SK-MEL-5 (cell line): ENCODE results near the gene PPP6R1. TPM values are rescaled to one million over a fixed set of nuclear protein-coding genes. Genes with fewer than 3 reads are reported as not detected.

Experiments used
- DNase-seq: peaks from one replicate; pipeline ENCODE4 v3.0.0-alpha.2; 2016; ENCODE audit warnings: low read depth, low spot score
- in situ Hi-C: cut with HindIII; loops from 2 replicates; pipeline ENCODE4 v1.10.0; 2016; ENCODE audit warnings: low sequenced_read_pairs, high pct_unique_total_duplicates, low pct_unique_long_range_greater_than_20kb
- total RNA-seq: library from RNA; depleted of rRNA; stranded (reverse); fragments of >200 nt; shearing (Covaris generic); gene quantifications from 2 replicates; pipeline ENCODE4 v1.2.3, GENCODE V29; 2014

Gene PPP6R1
- total RNA-seq, 1 experiment from 2014 or later: 33.7 TPM

DNA sequence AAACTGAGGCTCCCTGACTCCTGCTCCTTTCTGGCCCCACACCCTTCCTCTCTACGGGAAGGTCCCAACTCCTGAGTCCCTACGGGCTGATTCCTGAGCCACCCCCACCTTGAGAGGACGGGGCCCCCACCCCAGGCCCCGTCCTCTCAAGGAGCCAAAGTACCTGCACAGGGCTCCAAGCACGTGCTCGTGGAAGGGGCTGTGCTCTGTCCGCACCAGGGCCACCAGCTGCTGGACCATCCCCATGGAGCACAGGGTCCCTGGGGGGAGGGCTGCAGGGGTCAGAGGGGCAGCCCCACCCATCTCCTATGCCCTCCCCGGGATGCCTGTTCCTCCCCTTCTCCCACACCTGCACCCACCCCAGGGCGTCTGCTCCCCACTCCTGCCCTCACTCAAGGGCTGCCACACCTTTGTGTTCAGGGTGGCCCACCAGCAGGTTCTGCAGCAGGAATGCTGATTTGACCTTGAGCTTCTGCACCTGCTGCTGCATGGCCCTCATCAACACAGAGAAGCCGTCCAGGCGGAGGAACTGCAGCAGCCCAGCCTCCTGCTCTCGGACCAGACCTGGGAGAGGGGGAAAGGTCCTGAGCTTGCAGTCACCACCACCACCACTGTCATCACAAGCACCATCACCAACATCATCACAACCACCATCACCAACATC, 7.0 kb upstream of the PPP6R1 start:
- in situ Hi-C loops: no loop called here
- DNase-seq: no peak

DNA sequence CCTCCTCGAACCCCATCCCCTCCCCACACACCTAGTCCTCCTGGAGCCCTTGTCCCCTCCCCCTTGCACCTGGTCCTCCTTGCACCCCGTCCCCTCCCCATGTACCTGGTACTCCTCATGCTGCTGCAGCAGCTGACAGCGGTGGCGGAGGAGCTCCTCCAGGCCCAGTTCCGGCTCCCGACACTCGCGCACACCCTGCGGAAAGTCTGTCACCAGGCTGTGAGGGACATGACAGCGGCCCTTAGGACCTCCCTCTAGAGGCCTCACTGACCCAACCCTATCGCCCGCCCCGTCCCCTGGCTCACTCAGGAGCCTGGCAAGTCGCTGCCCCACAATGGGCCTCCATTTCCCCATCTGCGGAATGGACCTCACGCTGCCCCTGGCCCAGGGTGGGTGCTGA, 6.4 kb upstream of the PPP6R1 start:
- in situ Hi-C loops: no loop called here
- no peak for DNase-seq

DNA sequence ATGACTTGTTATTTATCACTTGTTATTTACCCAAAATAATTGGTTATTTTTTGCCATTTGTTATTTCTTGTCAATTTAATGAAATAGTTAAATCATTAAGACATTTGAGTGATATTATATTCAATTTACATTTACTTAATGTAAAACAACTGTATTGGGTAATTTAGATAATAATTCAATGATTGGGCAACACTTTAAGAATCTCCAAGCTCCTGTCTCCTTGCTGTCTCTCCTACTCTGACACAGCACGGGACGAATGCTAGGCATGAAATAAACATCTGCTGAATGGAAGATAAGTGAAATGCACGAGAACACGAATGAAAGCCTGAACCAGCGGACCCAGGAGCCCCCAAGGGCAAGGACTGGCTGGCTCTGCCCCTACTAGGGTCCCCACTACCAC, 5.7 kb upstream of the PPP6R1 start:
- no peak for DNase-seq
- in situ Hi-C loops: no loop called here

DNA sequence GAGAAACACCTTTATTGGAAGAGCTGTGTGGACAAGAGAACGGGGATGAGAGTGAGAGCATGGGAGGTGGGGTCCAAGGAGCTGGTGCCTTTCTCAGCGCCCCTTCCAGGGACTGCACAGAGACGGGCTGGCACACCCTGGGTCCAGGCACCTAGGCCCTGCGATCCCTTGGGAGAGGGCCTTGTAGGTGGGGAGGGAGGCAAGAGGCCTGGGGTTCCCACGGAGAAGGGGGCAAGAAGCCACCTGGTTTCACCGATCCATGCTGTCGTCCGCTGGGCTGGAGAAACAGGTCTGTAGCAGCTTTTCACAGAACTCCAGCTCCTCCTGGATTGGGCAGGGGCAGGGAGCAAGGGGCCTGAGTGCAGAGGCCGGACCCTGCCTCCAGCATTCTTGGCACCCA, 3.5 kb upstream of the PPP6R1 start:
- DNase-seq: no peak
- in situ Hi-C loops: no loop called here

DNA sequence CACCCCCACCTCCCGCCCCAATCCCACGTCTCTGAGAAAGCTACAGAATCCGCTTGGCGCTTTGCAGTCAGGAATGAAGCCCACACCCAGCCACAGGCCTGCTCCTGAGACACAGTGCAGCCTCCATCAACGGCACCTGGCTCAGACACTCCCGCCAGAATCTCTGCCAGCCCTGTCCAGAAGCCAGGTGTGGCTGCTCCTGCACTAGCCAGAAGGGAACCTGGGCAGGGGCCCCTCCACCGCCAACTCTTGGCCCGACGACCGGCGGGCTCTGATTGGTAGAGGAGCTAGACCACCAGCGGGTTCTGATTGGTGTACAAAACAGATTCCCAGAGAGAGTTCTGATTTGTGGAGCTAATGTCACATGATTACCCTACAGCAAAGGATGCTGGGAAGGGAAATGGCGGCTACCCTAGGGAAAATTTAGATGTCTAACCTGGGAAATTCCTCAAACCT, 2.9 kb upstream of the PPP6R1 start:
- DNase-seq: no peak
- in situ Hi-C loops: no loop called here

DNA sequence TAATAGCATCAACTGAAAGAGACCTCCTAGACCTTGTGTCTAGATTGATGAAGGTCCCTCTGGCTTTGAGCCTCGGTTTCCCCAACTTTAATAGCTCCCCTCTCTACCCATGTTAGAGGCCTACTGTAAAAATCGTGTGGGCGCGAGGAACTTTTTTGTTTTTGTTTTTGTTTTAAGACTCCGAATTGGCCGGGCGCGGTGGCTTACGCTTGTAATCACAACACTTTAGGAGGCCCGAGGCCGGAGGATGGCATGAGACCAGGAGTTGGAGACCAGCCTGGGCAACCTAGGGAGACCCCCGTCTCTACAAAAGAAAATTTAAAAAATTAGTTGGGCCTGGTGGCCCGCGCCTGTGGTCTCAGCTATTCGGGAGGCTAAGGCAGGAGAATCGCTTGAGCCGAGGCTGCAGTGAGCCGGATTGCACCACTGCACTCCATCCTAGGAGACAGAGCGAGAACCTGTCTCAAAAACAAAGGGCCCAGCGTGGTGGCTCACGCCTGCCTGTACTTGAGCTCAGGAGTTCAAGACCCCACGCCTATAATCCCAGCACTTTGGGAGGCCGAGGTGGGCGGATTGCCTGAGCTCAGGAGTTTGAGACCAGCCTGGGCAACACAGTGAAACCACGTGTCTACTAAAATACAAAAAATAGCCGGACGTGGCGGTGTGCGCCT, 858 bp upstream of the PPP6R1 start:
- DNase-seq: no peak
- in situ Hi-C loops: no loop called here

DNA sequence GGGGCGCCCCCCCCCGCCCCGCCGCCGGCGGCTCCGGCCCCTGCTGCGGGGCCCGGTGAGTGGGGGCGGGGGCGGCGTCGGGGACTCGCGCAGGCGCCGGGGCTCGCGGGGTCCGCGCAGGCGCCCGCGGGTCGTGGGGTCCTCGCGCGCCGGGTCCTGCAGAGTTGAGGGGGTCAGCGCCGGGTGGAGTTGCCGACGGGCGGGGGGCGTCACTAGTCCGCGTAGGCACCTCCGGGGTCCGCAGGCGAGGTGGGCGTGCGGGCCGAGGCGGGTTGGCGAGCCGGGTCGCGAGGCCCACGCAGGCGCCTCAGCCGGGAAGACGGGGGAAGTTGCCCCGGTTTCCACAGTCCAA, 365 bp downstream of the PPP6R1 start:
- in situ Hi-C loops: no loop called here

DNA sequence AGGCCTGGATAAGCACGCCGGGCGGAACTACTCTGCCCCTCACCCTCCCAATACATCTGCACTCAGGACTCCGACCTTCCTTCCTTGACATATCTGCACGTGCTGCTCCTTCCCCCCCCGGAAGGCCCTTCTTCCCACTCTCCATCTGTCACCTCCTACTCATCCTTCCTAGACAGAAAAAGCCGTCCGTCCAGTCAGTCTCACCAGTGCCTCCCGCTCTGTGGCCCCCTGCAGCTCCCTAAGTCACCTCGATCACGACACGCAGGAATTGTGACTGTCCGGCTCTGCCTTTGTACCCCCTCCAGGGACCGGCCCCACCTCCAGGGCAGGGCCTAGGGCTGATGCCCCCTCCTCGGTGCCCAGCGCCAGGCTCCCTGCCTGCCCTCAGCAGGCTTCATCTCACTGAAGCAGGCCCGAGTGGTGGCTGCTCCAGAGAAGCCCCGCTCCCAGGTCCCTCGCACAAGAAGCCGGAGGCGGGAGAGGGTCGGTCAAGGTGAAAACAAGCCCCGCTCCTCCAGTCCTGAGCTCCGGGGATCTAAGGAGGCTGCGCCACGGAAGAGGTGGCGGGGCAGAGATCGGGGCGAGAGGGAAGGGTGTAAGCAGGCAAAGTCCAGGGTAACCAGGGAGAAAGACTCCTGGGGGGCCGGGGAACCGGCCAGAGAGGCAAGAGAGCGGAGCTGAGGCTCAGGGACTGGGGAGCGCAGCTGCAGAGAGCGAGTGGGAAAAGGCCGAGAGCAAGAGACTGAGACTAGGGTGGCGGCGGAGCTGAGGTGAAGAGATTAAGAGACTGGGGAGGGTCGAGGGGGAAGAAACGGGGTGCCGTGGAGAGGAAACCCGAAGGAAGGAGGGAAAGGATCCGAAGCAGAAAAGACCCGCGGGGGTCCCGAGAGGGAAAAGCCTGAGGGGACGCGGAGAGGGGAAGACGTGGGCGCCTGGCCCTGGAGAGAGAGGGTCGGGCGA, 1.1 kb downstream of the PPP6R1 start:
- in situ Hi-C loops: no loop called here
- DNase-seq: no peak

More for the DNA sequence above, 365 bp downstream of the PPP6R1 start:
- no peak for DNase-seq

DNA sequence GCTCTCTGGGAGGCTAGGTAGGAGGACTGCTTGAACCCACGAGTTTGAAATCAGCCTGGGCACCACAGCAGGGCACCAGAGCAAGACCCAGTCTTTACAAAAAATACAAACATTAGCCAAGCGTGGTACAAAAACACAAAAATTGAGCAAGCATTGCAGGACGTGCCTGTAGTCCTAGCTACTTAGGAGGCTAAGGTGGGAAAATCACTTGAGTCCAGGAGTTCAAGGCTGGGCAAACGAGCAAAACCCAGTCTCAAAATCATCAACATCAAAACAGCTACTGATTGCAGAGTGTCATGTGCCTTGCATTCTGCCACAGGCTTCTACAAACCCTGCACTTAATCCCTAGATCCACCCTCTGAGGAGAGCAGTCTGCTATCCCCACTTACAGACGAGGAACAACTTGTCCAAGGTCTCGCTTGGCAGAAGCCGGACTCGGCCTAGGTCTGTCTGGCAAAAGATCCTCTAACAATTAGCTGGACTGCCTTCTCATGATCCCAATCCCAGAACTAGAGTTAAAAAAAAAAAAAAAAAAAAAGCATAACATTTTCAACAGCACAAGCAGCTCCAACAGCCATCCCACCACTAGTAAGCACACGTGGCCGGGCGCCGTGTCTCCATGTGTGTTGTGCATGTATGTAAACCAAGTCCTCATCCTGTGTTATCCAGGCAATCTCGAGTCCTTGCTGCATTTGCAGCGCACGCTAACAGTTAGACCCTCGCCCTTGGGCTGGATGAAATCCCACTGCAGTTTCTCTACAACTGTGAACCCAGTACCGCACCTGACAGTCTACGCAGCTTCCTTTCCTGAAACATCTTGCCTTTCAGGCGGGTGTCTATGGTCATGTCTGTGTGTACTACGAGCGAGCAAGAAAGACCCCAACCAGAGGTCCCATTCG, 2.0 kb downstream of the PPP6R1 start:
- DNase-seq: no peak
- in situ Hi-C loops: no loop called here

DNA sequence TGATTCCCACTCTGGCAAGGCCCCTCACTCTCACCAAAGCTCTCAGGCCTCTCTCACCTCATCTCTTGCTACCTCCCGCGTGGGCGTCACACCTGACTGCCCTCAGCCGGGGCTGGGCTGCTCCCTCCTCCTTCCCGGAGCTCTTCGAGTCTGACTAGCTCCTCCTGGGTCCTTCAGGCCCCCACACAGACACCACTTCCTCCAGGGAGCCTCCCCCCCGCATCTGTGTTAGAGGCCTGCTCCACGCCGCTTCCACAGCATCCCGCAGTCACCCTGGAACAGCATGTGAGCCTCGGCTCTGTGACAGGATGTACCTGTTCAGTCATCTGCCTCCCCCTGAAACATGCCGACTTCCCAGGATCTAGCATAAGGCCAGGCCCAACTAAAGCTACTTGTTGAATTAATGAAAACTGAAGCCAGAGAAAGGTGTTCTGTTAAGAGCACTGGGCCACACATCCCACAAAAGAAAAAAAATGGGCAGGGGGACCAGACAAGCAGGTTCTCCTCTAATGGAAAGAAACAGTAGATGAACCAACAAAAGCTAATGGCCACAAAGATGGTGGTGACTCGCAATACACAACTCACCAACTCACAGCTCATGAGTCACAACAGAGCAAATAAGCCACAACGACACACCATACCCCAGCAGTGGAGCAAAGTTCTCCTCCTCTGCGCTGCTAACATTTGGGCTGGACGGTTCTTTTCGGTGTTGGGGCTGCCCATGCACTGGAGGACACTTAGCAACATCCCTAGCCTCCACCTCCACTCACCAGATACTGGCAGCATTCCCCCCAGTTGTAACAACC, 3.0 kb downstream of the PPP6R1 start:
- in situ Hi-C loops: no loop called here
- DNase-seq: no peak

DNA sequence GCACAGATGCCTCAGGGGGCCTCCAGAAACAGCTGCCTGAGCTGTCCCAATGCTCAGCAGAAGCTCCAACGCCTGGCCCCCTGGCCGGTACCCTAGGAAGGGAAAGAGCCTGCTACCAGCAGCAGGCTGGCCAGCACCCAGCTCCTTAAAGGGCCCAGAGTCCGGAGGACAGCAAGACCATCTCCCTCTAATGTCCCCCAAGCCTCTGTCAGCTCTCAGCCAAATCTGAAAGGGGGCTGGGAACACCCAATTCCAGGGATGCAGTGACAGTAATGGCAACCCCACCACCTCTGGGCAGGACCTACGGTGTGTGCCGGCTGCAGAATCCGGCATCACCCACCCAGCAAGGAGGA, 4.2 kb downstream of the PPP6R1 start:
- in situ Hi-C loops: no loop called here

DNA sequence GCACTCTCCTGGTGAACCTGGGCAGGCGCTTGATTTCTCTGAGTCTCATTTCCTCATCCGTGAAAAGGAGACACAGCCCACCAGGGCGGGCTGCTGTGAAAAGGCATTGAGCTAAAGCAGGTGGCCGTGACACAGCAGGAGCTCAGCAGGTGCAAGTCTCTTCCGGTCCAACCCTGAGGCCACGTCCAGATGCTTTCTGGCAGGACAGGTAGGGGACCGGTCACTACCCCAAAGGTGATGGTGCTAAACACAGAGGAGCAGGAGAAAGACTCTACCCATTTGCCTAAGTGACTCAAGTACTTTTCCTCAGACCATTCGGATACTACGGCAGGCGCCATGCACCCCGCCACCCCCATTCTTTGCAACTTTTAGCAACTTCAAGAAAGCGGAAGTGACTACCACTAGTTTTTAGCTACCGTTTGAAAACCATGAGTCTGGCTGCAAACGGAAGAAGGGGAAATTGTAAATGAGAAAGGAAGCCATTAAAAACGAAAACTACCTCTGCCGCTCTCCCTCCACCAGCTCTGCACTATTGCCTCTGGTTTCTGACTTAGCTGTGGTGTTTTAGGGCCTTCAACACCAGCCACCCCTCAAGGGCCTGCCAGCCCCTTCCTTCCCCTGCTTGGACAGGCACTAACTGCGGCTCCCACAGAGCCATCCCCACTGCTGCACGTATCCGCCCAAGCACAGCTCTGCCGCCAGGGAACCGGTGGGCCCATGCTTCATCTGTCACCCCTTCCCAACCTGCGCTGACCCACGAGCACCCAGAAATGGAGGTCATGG, 4.8 kb downstream of the PPP6R1 start:
- in situ Hi-C loops: no loop called here

More for the DNA sequence above, 4.2 kb downstream of the PPP6R1 start:
- no peak for DNase-seq

DNA sequence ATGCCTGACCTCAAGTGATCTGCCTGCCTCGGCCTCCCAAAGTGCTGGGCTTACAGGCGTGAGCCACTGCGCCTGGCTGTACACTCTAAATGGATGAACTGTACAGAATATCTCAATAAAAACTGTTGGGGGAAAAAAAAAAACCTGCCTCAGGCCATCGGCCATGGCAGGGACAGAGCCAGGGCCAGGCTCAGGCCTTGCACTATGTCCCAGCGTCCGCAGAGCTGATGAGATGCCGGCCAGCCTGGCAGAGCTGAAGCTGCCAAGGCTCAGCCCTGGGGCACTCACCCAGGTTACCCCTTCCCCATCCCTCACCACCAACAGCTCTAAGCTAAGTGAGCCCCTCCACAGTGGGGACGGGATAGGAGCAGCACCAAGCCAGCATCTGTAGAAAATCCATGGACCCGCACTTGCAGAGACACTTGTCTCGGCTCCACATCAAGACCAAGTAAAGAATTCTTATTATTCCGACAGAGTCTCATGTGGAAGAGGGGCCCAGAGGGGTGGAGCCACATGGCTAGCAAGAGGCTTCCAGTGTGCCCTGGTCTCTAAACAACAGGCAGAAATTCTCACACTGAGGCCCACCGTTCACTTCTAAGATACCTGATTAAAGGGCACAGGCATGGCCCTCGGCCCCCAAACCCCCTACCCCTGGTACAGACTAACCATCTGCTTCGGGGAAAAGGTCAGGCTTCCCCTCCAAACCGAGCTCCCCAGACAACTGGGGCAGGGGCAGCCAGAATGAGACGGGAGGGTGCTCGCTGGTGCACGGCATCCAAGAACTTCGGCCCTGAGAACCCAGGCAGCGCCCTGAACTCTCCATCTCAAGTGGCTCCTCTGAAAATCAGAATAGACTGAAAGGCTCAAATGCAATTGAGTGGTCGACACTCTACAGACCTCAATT, 5.8 kb downstream of the PPP6R1 start:
- in situ Hi-C loops: no loop called here
- no peak for DNase-seq

More for the DNA sequence above, 4.8 kb downstream of the PPP6R1 start:
- DNase-seq: no peak

DNA sequence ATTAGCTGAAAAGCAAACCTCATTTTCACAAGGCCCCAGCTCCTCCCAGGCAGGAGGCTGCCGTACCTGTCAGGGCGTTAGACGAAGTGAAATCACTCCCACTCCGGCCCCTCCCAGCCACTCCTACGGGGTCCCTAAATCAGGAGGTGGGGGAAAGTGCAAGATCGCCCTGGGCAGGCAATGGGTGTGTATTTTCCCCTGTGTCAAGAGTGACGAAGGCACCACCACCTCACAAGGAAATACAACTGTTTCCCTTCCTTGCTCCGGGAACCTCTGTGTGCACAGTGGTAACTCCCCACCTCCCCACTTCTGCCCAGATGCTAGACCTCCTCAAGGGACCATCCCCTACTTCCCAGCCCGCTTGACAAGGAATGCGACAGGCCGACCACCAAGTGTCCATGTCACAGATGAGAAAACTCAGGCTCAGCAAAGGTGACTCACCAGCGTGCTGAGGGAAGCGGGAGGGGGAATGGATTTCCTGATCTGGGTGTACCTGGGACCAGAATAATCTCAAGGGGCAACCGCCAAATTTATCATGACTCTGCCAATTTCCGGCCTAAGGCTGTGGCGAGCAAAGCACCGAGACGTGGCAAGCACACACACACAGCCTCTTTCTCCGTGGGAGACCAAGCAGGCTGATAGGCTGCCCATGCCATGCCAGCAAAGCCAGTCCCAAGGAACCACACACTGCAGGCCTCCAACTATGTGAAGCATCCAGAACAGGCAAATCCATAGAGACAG, 7.3 kb downstream of the PPP6R1 start:
- no peak for DNase-seq
- in situ Hi-C loops: no loop called here
